Transverse colon (tissue), 4 donors: ENCODE data around the gene NDUFC2. TPM values are rescaled to one million over a fixed set of nuclear protein-coding genes. Genes with fewer than 3 reads are reported as not detected.

ENCODE experiments used
- DNase-seq: peaks from one replicate; pipeline ENCODE4 v3.0.0-alpha.2; 2019
- H3K27ac ChIP-seq, 4 donors: fragments of 200-600 bp; sonication (generic); 2 replicates each; pipeline ENCODE4 v1.5.1; 2016 to 2018; ENCODE audit warnings: inconsistent platforms in 4 of 4
- H3K27me3 ChIP-seq: fragments of 200-600 bp; sonication (generic); 2 replicates; pipeline ENCODE4 v1.5.1; 2017; ENCODE audit warnings: inconsistent platforms
- H3K36me3 ChIP-seq, 4 donors: fragments of 200-600 bp; sonication (generic); 2 replicates each; pipeline ENCODE4 v1.5.1; 2017 to 2019; ENCODE audit warnings: inconsistent platforms in 4 of 4
- H3K4me1 ChIP-seq, 4 donors: fragments of 200-600 bp; sonication (generic); 2 replicates each; pipeline ENCODE4 v1.5.1; 2017 to 2020; ENCODE audit warnings: inconsistent platforms in 4 of 4
- H3K4me3 ChIP-seq, 4 donors: fragments of 200-600 bp; sonication (generic); 1 replicate in 1 of 4; 2 replicates in 3 of 4; pipeline versions ENCODE4 v1.5.1 to v1.6.1; 2017 to 2019; ENCODE audit warnings: inconsistent platforms in 4 of 4
- H3K9me3 ChIP-seq, 2 donors: fragments of 200-600 bp; sonication (generic); 2 replicates each; pipeline ENCODE4 v1.5.1; 2017 to 2019; ENCODE audit warnings: inconsistent platforms in 2 of 2
- EP300 ChIP-seq: sonication (generic); formaldehyde crosslinking; IDR thresholded peaks from one replicate; pipeline ENCODE4 v1.6.1; 2017; ENCODE audit warnings: antibody characterized with exemption, low read depth
- POLR2A ChIP-seq: fragments of 450-650 bp; IDR thresholded peaks from one replicate; pipeline ENCODE4 v1.6.1; 2016; ENCODE audit warnings: antibody characterized with exemption, mild to moderate bottlenecking, moderate library complexity
- POLR2AphosphoS5 ChIP-seq, 3 donors: sonication (generic); formaldehyde crosslinking; IDR thresholded peaks; one replicate each; pipeline ENCODE4 v1.6.1; 2016; ENCODE audit warnings: antibody characterized with exemption in 3 of 3
- WGBS, 2 donors: methylation state at CpG; one replicate each; pipeline ENCODE4 v1.1.5; 2018; ENCODE audit warnings: low coverage in 1 of 2; 5-methylcytosine and 5-hydroxymethylcytosine counted together
- in situ Hi-C, 4 donors: fragments of 200-750 bp; cut with MboI; loops; one replicate each; pipeline versions ENCODE4 v1.15.0 to v1.15.1; 2017; ENCODE audit warnings: low sequenced_read_pairs in 3 of 4, low pct_ligation_motif_present in 1 of 4, low pct_unique_long_range_greater_than_20kb in 1 of 4
- intact Hi-C: fragments of 100-400 bp; cut with DNase I; formaldehyde crosslinking; loops from one replicate; pipeline ENCODE4 v1.15.1; 2023; ENCODE audit warnings: low total_unique reads
- total RNA-seq, 4 donors: library from RNA; depleted of rRNA; stranded (reverse); fragments of >200 nt; gene quantifications; one replicate each; pipeline ENCODE4 v1.1.0, GENCODE V29; 2016
- TF ChIP-seq, protein P1 (sequence below), 5 experiments: fragments of 200-600 bp in 3 of 5; fragments of 450-650 bp in 2 of 5; sonication (generic) in 3 of 5; IDR thresholded peaks; 1 replicate in 2 of 5; 2 replicates in 3 of 5; pipeline ENCODE4 v1.5.1; 2016 to 2017; ENCODE audit warnings: antibody characterized with exemption in 5 of 5, inconsistent platforms in 3 of 5, mild to moderate bottlenecking in 2 of 5, moderate library complexity in 1 of 5

The NDUFC2 gene
- total RNA-seq, 4 donors from 2014 or later = 6.0 to 123 (median 68.4) TPM

- no peak for DNase-seq
- H3K27ac ChIP-seq = no peak overlapping the region
- no peak for TF ChIP-seq POLR2AphosphoS5 (IDR thresholded peaks at IDR 0.05)
- TF ChIP-seq, protein P1, sequence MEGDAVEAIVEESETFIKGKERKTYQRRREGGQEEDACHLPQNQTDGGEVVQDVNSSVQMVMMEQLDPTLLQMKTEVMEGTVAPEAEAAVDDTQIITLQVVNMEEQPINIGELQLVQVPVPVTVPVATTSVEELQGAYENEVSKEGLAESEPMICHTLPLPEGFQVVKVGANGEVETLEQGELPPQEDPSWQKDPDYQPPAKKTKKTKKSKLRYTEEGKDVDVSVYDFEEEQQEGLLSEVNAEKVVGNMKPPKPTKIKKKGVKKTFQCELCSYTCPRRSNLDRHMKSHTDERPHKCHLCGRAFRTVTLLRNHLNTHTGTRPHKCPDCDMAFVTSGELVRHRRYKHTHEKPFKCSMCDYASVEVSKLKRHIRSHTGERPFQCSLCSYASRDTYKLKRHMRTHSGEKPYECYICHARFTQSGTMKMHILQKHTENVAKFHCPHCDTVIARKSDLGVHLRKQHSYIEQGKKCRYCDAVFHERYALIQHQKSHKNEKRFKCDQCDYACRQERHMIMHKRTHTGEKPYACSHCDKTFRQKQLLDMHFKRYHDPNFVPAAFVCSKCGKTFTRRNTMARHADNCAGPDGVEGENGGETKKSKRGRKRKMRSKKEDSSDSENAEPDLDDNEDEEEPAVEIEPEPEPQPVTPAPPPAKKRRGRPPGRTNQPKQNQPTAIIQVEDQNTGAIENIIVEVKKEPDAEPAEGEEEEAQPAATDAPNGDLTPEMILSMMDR (IDR thresholded peaks at IDR 0.05) = no peak
- TF ChIP-seq POLR2A = no peak
- TF ChIP-seq EP300 = no peak
- 69 to 70% methylated on average over 5 to 6 of the region's 6 CpGs for WGBS, 2 donors
- peaks cover 15 to 48% (median 23%) of the 10 kb centered on the region in 4 donors for H3K4me1 ChIP-seq
- no peaks in the 10 kb centered on the region for H3K9me3 ChIP-seq
- H3K36me3 ChIP-seq = peaks cover 0 to 5% (median 0%) of the 10 kb centered on the region in 4 donors
- intact Hi-C loops (no loop called here), in situ Hi-C loops (no loop called here)
- no peaks in the 10 kb centered on the region for H3K27me3 ChIP-seq
- no peak overlapping the region for H3K4me3 ChIP-seq
Observed at GRCh38 chr11:78076733-78077403, 2.8 kb downstream of the NDUFC2 start.

DNA sequence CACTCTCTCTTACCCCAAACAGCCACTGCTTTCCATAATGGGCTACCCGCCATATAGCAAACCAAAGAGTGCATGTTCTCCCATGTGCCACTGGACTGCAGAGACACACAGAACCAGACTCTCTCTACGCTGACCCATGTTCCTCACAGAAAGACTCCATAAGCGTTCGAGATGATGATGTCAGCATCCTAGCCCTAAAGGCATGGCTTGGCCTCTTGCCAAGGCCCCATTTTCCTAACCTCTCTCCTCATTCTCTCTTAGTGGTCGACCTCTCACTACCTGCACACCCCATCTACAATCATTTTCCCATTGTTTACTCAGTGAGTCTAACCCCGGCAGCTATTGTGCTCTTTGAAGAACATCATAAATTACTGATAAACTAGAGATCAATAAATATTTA, 4.9 kb downstream of the NDUFC2 start:
- H3K36me3 ChIP-seq = peaks cover 0 to 16% (median 2%) of the 10 kb centered on the region in 4 donors
- no peak for DNase-seq
- H3K9me3 ChIP-seq = no peaks in the 10 kb centered on the region
- WGBS, 2 donors = 82 to 100% methylated on average over 1 to 6 of the region's 6 CpGs
- in situ Hi-C loops (no loop called here), intact Hi-C loops (no loop called here)
- H3K27me3 ChIP-seq = no peaks in the 10 kb centered on the region
- peaks cover 15 to 41% (median 23%) of the 10 kb centered on the region in 4 donors for H3K4me1 ChIP-seq
- no peak for TF ChIP-seq POLR2A
- TF ChIP-seq EP300 = no peak
- TF ChIP-seq, protein P1 (IDR thresholded peaks at IDR 0.05) = no peak
- H3K27ac ChIP-seq = no peak overlapping the region
- no peak overlapping the region for H3K4me3 ChIP-seq

GRCh38 chr11:78072455-78072854, 7.2 kb downstream of the NDUFC2 start:
- TF ChIP-seq POLR2AphosphoS5 (IDR thresholded peaks at IDR 0.05) (no peak), EP300 (no peak), POLR2A (no peak)
- TF ChIP-seq, protein P1 (IDR thresholded peaks at IDR 0.05) = no peak
- in situ Hi-C loops (no loop called here), intact Hi-C loops (no loop called here)
- Histone ChIP-seq H3K36me3 (peaks cover 0 to 24% (median 2%) of the 10 kb centered on the region in 4 donors), H3K27ac (no peak overlapping the region), H3K9me3 (no peaks in the 10 kb centered on the region), H3K4me3 (no peak overlapping the region), H3K27me3 (no peaks in the 10 kb centered on the region), H3K4me1 (peaks cover 5 to 31% (median 10%) of the 10 kb centered on the region in 4 donors)
- no peak for DNase-seq
- 89 to 93% methylated on average over 3 to 4 of the region's 4 CpGs for WGBS, 2 donors

DNA sequence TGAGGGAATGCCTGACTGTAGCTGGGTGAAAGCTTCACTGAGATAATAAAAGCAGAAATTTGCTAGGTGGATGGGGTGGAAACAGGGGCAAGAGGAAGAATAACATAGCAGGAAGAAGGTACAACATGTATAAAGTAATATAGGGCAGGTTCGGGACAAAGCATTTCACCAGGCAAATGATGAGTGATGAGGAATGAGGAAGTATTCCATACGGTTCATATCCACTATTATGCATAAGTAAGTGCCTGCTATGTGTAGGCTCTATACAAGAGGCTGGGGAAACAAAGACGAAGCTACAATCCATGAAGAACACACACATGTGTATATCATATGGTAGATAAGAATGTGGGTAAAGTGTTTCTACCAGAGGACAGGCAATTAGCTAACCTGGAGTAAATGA, 7.9 kb downstream of the NDUFC2 start:
- Histone ChIP-seq H3K27me3 (no peaks in the 10 kb centered on the region), H3K36me3 (peaks cover 0 to 24% (median 2%) of the 10 kb centered on the region in 4 donors), H3K4me1 (peaks cover 0 to 24% (median 6%) of the 10 kb centered on the region in 4 donors), H3K9me3 (no peaks in the 10 kb centered on the region), H3K27ac (no peak overlapping the region), H3K4me3 (no peak overlapping the region)
- no peak for DNase-seq
- WGBS, 2 donors = 68 to 78% methylated on average over 3 of the region's 3 CpGs
- TF ChIP-seq POLR2A = no peak
- TF ChIP-seq EP300 = no peak
- TF ChIP-seq POLR2AphosphoS5 (IDR thresholded peaks at IDR 0.05) = no peak
- TF ChIP-seq, protein P1 (IDR thresholded peaks at IDR 0.05) = no peak
- intact Hi-C loops = no loop called here
- in situ Hi-C loops = no loop called here
